ENCODE data around the gene ARAP1.

ARAP1 gene

GRCh38 chr11:72668629-72669347, 83.4 kb downstream of the ARAP1 start:
- DNase-seq (ENCODE audit: low read depth), result peak; percentile 75
- TF ChIP-seq CTCF (IDR thresholded peaks at IDR 0.05; ENCODE audit: low read depth, low read length) (no peak), MYC (IDR thresholded peaks at IDR 0.05; ENCODE audit: low read depth, low read length) (no peak), POLR2A (IDR thresholded peaks at IDR 0.05; ENCODE audit: extremely low read depth, insufficient read length) (no peak), MAX (IDR thresholded peaks at IDR 0.05; ENCODE audit: low read depth, low read length) (no peak)
- no peak overlapping the region for H3K4me3 ChIP-seq (ENCODE audit: low read depth, low read length)

GRCh38 chr11:72665911-72666472, 86.2 kb downstream of the ARAP1 start:
- TF ChIP-seq CTCF (IDR thresholded peaks at IDR 0.05; ENCODE audit: low read depth, low read length), result no peak
- TF ChIP-seq MYC (IDR thresholded peaks at IDR 0.05; ENCODE audit: low read depth, low read length), result no peak
- no peak for TF ChIP-seq POLR2A (IDR thresholded peaks at IDR 0.05; ENCODE audit: extremely low read depth, insufficient read length)
- TF ChIP-seq MAX (IDR thresholded peaks at IDR 0.05; ENCODE audit: low read depth, low read length), result no peak
- no peak overlapping the region for H3K4me3 ChIP-seq (ENCODE audit: low read depth, low read length)
- no peak for DNase-seq (ENCODE audit: low read depth)

GRCh38 chr11:72662036-72662435, 90.2 kb downstream of the ARAP1 start:
- TF ChIP-seq POLR2A (IDR thresholded peaks at IDR 0.05; ENCODE audit: extremely low read depth, insufficient read length), result no peak
- no peak for TF ChIP-seq CTCF (IDR thresholded peaks at IDR 0.05; ENCODE audit: low read depth, low read length)
- no peak for TF ChIP-seq MYC (IDR thresholded peaks at IDR 0.05; ENCODE audit: low read depth, low read length)
- TF ChIP-seq MAX (IDR thresholded peaks at IDR 0.05; ENCODE audit: low read depth, low read length), result no peak
- no peak for DNase-seq (ENCODE audit: low read depth)
- no peak overlapping the region for H3K4me3 ChIP-seq (ENCODE audit: low read depth, low read length)

- no peak overlapping the region for H3K4me3 ChIP-seq (ENCODE audit: low read depth, low read length)
- no peak for DNase-seq (ENCODE audit: low read depth)
- TF ChIP-seq CTCF (IDR thresholded peaks at IDR 0.05; ENCODE audit: low read depth, low read length) (no peak), MAX (IDR thresholded peaks at IDR 0.05; ENCODE audit: low read depth, low read length) (no peak), POLR2A (IDR thresholded peaks at IDR 0.05; ENCODE audit: extremely low read depth, insufficient read length) (no peak), MYC (IDR thresholded peaks at IDR 0.05; ENCODE audit: low read depth, low read length) (no peak)
Observed at GRCh38 chr11:72661486-72661885, 90.7 kb downstream of the ARAP1 start.

- TF ChIP-seq MAX (IDR thresholded peaks at IDR 0.05; ENCODE audit: low read depth, low read length) (no peak), POLR2A (IDR thresholded peaks at IDR 0.05; ENCODE audit: extremely low read depth, insufficient read length) (no peak), CTCF (IDR thresholded peaks at IDR 0.05; ENCODE audit: low read depth, low read length) (no peak), MYC (IDR thresholded peaks at IDR 0.05; ENCODE audit: low read depth, low read length) (no peak)
- no peak for DNase-seq (ENCODE audit: low read depth)
- no peak overlapping the region for H3K4me3 ChIP-seq (ENCODE audit: low read depth, low read length)
Observed at GRCh38 chr11:72658989-72659640, 93.1 kb downstream of the ARAP1 start.
